Activated naive CD4-positive, alpha-beta T cell treated with anti-CD3 and anti-CD28 coated beads, Interleukin-2, amount 50 U/mL, for 72 hours (primary cell): ENCODE data around the gene DHRS3. TPM values are rescaled to one million over a fixed set of nuclear protein-coding genes. Genes with fewer than 3 reads are reported as not detected.

Experiments used
- ATAC-seq, 2 donors: fragments of 150-1000 bp; cut with Tn5 transposase; 2 replicates each; pipeline ENCODE4 v1.10.0; 2021; ENCODE audit warnings: mild to moderate bottlenecking in 2 of 2, moderate library complexity in 2 of 2
- DNase-seq, 2 donors: peaks; one replicate each; pipeline ENCODE4 v3.0.0; 2021 to 2022; ENCODE audit warnings: low spot score in 2 of 2
- H3K27ac Mint-ChIP-seq, 2 donors: one replicate each; pipeline ENCODE4 v1.8.0; 2022; ENCODE audit warnings: mild to moderate bottlenecking in 2 of 2, mixed read lengths in 2 of 2
- H3K36me3 Mint-ChIP-seq, 2 donors: one replicate each; pipeline ENCODE4 v1.8.0; 2022; ENCODE audit warnings: mixed read lengths in 2 of 2
- H3K9me3 Mint-ChIP-seq, 2 donors: one replicate each; pipeline ENCODE4 v1.8.0; 2022; ENCODE audit warnings: mixed read lengths in 2 of 2
- total RNA-seq, 2 donors: library from RNA; stranded (reverse); gene quantifications; one replicate each; pipeline ENCODE4 v1.2.3, GENCODE V29; 2022

DHRS3 gene
- total RNA-seq, 2 donors from 2014 or later = 85.2 to 93.9 TPM

- H3K27ac Mint-ChIP-seq = no peak overlapping the region
Observed at GRCh38 chr1:12561121-12561520, 56.9 kb downstream of the DHRS3 start.

GRCh38 chr1:12556957-12557935, 60.8 kb downstream of the DHRS3 start:
- ATAC-seq (no peak), DNase-seq (no peak)
- Mint-ChIP-seq H3K36me3 (peaks cover 2 to 5% of the 10 kb centered on the region in 2 donors), H3K27ac (peak overlapping the region in 1 of 2 donors; percentile 32), H3K9me3 (peaks cover 2 to 5% of the 10 kb centered on the region in 2 donors)

More at GRCh38 chr1:12561121-12561520, 56.9 kb downstream of the DHRS3 start:
- ATAC-seq (no peak), DNase-seq (no peak)
- Mint-ChIP-seq H3K9me3 (peaks cover 21 to 26% of the 10 kb centered on the region in 2 donors), H3K36me3 (peaks cover 36 to 42% of the 10 kb centered on the region in 2 donors)

DNA sequence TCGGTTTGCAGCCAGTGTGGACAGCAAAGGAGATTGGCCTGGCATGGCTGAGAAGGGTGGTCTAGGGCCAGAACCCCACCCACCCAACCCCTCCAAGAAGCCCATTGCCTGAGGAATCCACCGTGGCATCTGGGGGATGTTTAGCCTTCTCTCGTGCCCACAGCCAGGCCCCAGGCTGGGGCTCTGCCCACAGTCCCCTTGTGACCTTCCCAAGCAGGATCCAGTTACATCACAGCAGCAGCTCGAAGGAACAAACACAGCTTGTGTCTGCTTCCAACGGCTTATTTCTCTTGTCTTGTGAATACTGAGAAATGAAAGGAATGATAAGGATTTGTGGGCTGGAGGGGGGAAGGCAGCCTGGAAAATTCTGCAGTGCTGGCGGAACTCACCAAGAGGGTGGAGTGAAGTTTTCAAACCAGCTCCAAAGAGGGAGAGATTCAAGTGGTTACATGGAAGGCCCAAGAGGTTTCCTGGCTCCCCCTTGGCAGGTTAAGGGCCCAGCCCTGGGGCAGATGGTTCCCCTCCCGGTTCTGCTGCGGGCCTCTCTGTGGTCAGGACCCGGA, 61.6 kb downstream of the DHRS3 start:
- no peak for ATAC-seq

DNA sequence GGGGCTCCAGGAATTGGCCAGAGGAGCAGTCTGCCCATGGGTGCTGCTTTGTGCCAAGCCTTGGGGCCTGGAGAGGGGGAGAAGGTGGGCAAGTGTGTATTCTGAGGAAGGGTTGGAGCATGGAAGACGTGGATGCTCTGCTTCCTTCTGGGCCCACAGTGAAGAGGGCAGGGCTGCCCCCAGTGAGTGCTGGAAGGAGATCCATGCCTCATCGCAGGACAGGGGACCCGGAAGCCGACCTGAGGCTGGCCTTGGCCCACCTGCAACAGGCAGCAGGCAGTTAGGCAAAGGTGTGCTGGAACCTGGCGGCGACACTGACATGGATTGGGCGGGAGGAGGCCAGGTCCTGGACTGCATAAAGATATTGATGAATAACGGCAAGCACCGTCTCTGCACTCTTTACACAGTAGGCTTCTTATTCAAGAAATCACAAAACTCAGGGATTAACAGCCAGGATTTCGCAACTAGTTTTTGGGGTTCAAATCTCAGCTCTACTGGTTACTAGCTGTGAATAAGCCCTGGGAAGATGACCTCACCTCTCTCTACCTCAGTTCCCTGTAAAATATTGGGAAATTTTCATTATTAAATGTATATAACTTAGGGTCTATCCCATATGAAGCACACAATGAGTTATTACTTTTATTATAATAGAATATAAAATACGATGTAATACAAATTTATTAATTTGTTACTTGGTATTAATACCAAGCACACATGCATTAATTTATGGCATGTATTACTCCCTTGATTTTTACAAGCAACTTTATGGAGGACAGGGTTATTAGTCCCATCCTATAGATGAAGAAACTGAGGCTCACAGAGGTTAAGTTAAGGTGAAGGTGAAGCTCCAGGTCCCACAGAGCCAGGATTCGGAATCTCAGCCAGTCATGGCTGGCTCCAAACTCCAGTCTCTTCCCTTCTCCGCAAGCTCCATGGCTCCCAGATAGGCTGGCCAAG, 62.3 kb downstream of the DHRS3 start:
- Mint-ChIP-seq H3K36me3 (no peaks in the 10 kb centered on the region), H3K9me3 (peaks cover 0 to 3% of the 10 kb centered on the region in 2 donors), H3K27ac (peak overlapping the region in 1 of 2 donors; percentile 31)
- DNase-seq (no peak), ATAC-seq (no peak)

More for the DNA sequence above, 61.6 kb downstream of the DHRS3 start:
- peaks cover 0 to 3% of the 10 kb centered on the region in 2 donors for H3K9me3 Mint-ChIP-seq
- no peak for DNase-seq
- peak overlapping the region in 1 of 2 donors; percentile 32 for H3K27ac Mint-ChIP-seq
- H3K36me3 Mint-ChIP-seq = no peaks in the 10 kb centered on the region

DNA sequence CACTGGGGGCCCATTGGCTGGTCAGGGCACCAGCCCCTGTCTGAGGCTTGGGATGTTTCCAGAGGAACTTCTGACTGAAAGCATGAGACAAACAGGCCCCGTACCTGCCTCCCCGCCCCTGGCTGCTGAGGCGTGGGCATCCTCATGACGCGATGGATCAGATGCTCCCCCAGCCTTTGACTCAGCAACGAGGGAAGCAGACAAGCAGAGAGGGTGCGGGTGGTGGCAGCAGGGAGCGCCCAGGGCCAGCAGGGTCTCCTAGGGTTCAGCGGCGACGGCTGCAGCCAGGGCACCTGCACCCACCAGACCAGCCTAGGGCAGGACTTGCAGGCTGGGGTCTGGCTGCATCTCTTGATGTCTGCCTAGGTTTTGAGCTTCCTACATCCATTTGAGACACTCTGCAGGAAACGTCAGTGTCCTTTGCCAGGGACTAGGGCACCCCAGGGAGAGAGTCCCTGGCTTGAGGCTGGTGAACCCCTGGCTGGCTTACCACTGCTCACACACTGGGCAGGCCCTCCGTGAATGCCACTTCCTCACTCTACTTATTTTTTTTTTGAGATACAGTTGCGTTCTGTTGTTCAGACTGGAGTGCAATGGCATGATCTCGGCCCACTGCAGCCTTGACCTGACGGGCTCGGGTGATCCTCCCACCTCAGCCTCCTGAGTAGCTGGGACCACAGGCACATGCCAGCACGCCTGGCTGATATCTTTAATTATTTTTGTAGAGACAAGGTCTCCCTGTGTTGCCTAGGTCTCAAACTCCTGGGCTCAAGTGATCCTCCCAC, 63.3 kb downstream of the DHRS3 start:
- no peak for ATAC-seq
- no peaks in the 10 kb centered on the region for H3K36me3 Mint-ChIP-seq
- H3K9me3 Mint-ChIP-seq = peaks cover 0 to 3% of the 10 kb centered on the region in 2 donors
- peak overlapping the region in 1 of 2 donors; percentile 31 for H3K27ac Mint-ChIP-seq
- DNase-seq = no peak

GRCh38 chr1:12553963-12554362, 64.0 kb downstream of the DHRS3 start:
- DNase-seq = no peak
- no peak for ATAC-seq
- Mint-ChIP-seq H3K9me3 (peaks cover 0 to 3% of the 10 kb centered on the region in 2 donors), H3K36me3 (no peaks in the 10 kb centered on the region), H3K27ac (peak overlapping the region in 1 of 2 donors; percentile 18)

DNA sequence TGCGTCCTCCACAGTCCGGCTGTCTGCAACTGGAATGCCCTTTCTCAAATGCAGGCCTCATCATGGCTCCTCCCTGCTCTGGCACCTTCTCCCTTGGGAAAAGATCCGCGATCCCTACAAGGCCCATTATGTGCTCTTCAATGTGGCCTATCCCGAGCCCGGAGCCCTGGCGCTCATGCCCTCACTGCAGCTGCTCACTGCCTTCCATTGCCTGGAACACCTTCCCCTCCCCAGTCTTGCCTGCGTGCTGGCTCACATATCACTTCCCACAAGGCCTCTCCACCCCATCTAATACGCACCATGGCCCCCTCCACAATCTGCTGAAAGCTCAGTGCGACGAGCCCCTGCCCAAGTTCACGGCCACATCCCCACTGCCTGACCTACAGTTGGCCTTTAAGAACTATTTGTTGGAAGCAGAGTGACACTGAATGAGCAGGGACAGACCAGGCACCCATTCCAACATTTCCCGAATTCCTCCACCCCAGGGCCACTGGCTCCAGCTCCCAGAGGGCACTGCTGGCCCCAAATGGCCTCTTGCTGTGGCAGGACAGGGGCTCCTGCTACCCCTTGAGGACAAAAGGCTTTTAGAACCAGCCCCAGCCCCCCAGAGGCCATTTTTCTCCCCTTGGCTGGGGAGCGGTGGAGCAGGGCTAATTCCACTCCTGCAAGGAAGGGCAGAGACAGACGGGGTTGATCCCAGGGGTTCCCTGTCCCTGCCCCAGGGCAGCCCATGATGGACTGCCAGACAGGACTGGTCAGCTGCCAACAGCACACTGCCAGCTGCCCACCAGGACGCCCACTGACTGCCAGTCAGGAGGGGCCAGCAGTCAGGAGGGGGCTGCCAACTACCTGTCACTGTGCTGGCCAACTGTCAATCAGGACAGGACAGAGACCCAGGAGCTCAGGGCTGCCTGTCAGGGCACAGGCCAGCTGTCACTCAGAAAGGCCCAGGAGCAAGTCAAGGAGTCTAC, 64.8 kb downstream of the DHRS3 start:
- DNase-seq (no peak), ATAC-seq (no peak)
- H3K9me3 Mint-ChIP-seq = peaks cover 0 to 3% of the 10 kb centered on the region in 2 donors
- peak overlapping the region; percentile 14 to 18 for H3K27ac Mint-ChIP-seq
- H3K36me3 Mint-ChIP-seq = no peaks in the 10 kb centered on the region

DNA sequence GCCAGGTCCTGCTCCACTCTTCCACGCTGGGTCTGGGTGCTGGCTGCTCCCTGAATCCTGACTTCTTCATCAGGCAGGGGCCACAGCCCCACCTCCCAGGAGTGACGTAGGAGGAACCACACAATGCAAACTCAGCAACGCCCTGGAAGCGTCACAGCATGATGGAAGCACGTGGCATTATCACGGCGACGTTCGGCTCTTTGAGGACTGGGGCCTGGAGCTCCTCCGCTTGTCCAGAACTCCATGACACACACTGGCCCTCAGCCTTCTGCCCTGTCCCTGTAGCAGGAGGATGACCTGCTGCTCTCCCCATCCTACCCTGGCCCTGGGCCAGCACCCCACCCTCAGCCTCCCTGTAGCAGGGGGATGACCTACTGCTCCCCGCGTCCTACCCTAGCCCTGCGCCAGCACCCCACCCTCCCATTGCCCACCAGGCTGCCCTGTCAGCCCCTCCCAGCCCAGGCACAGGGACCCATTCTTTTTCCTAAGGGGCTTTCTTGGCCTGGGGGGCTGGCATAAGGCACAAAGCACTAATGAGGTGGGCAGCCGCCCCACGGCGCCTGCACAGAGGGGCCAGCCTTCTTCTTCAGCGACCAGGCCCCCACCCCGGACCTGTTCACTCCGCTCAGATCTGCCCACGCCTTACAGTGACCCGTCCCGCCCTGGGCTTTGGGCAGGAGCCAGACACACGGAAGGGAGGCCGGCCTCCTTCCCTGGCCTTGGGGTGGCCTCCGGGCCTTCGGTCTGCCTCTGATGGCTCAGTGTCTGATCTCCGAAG, 65.7 kb downstream of the DHRS3 start:
- Mint-ChIP-seq H3K9me3 (peaks cover 0 to 3% of the 10 kb centered on the region in 2 donors), H3K27ac (peak overlapping the region in 1 of 2 donors; percentile 18), H3K36me3 (no peaks in the 10 kb centered on the region)
- ATAC-seq (no peak), DNase-seq (no peak)

DNA sequence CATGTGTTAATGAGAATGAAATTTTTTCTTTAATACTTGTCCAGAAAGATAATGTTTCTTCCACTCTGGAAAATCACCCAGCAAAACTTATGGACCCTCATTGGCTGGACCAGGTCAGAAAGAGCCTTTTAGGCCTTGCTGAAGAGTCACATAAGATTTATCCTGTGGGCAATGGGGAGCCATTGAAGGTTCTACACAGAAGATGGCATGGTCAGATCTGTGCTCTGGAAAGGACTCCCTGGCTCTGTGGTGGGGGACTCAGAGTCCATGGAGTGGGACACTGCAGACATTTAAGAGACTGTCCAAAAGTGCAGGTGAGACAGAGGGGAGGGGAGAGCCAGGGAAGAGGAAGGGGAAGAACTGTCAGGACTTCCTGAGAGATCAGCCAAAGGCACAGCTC, 66.4 kb downstream of the DHRS3 start:
- no peak for ATAC-seq
- DNase-seq = no peak
- Mint-ChIP-seq H3K27ac (peak overlapping the region; percentile 15 to 60), H3K9me3 (peaks cover 0 to 3% of the 10 kb centered on the region in 2 donors), H3K36me3 (no peaks in the 10 kb centered on the region)

- DNase-seq (no peak), ATAC-seq (no peak)
- Mint-ChIP-seq H3K36me3 (no peaks in the 10 kb centered on the region), H3K27ac (peak overlapping the region in 1 of 2 donors; percentile 36), H3K9me3 (peaks cover 0 to 3% of the 10 kb centered on the region in 2 donors)
Observed at GRCh38 chr1:12549460-12550349, 68.3 kb downstream of the DHRS3 start.

- ATAC-seq = no peak
- Mint-ChIP-seq H3K27ac (peak overlapping the region in 1 of 2 donors; percentile 36), H3K36me3 (no peaks in the 10 kb centered on the region), H3K9me3 (peaks cover 0 to 2% of the 10 kb centered on the region in 2 donors)
- no peak for DNase-seq
Observed at GRCh38 chr1:12548973-12549459, 69.0 kb downstream of the DHRS3 start.

DNA sequence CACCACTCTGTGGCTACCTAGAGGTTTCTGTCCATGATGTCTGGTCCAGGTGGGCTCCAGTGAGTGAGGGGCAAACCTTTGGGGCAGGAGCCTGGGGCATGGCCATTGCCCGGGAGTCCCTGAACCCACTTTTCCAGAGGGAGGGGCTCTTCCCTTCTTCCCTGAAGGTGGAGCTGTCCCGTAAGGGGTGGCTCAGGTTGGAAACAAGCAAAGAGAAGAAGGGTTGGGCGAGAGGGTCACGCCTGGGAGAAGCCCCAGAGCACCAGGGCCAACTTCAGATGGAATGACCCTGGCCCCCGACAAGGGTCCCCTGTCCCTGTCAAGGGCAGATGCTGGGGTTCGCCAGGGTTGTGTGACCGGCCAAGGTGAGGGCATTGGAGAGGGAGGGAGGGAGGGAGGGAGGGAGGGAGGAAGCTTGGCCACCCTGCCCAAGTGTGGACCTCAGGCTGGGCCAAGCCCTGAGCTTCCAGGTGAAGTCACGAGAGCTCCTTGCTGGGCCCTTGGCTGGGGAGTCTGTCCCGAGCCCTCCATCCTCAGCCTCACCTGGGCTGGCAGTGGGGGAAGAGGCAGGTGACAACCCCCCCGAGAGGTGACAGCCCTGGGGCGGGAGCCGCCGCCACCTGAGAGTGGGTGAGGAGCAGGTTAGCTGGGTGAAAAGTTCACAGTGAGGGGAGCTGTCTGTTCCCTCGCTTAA, 69.6 kb downstream of the DHRS3 start:
- DNase-seq (peak in 1 of 2 donors; percentile 21), ATAC-seq (no peak)
- H3K27ac Mint-ChIP-seq = no peak overlapping the region
- no peaks in the 10 kb centered on the region for H3K36me3 Mint-ChIP-seq
- no peaks in the 10 kb centered on the region for H3K9me3 Mint-ChIP-seq
